ENCODE data around the gene WIPF2.
"Not testable (repeated sequence)": the region's sequence is repeated elsewhere in the genome, so short reads cannot be mapped to it uniquely, and the experiment has no call there.

- TF ChIP-seq CTCF (IDR thresholded peaks at IDR 0.05; ENCODE audit: poor library complexity); EZH2 (IDR thresholded peaks at IDR 0.05; ENCODE audit: borderline replicate concordance); EZH2phosphoT487 (IDR thresholded peaks at IDR 0.05; ENCODE audit: low read depth, severe bottlenecking, unreplicated experiment): not testable (repeated sequence)
Measured at GRCh38 chr17:40304866-40305265, 85.8 kb downstream of the WIPF2 start.

All from hepatocyte (in vitro differentiated cells).